GM23338 (cell line): ENCODE results near the gene NADK2.

Source experiments
- CREB1 ChIP-seq: fragments of 250-450 bp; sonication (Bioruptor Pico); IDR thresholded peaks from 2 replicates; pipeline ENCODE4 v1.5.0; 2020; ENCODE audit warnings: low read depth, mild to moderate bottlenecking, moderate library complexity
- CTCF ChIP-seq, 2 experiments: fragments of 200-600 bp in 1 of 2; sonication (generic) in 1 of 2; conservative IDR thresholded peaks; 2 replicates each; pipeline versions ENCODE4 v1.5.1 to v1.6.1; 2016 to 2017; ENCODE audit warnings: antibody characterized with exemption in 2 of 2, low read depth in 2 of 2, mild to moderate bottlenecking in 2 of 2, moderate library complexity in 1 of 2
- EZH2 ChIP-seq: fragments of 200-600 bp; sonication (generic); IDR thresholded peaks from one replicate; pipeline ENCODE4 v1.8.0; 2017; ENCODE audit warnings: antibody characterized with exemption, mild to moderate bottlenecking, low read depth; ENCODE audit not compliant: unreplicated experiment
- EZH2phosphoT487 ChIP-seq: fragments of 200-600 bp; sonication (generic); IDR thresholded peaks from one replicate; pipeline ENCODE4 v1.8.1; 2018; ENCODE audit warnings: antibody characterized with exemption; ENCODE audit not compliant: unreplicated experiment
- POLR2AphosphoS5 ChIP-seq: IDR thresholded peaks from 2 replicates; pipeline ENCODE4 v1.6.1; 2016; ENCODE audit warnings: antibody characterized with exemption, low read depth
- REST ChIP-seq: IDR thresholded peaks from one replicate; pipeline ENCODE4 v1.6.1; 2018; ENCODE audit warnings: antibody characterized with exemption; ENCODE audit not compliant: unreplicated experiment
- ZNF331 ChIP-seq: fragments of 250-450 bp; sonication (Bioruptor Pico); IDR thresholded peaks from 2 replicates; pipeline ENCODE4 v1.5.0; 2020; ENCODE audit warnings: low read depth, mild to moderate bottlenecking, moderate library complexity

- TF ChIP-seq CREB1 (CRISPR knock-in tag) (no peak), CTCF (conservative IDR thresholded peaks at IDR 0.05; ENCODE audit: low read depth in 2 of 2) (no peak), ZNF331 (CRISPR knock-in tag) (no peak), EZH2 (no peak), EZH2phosphoT487 (no peak), POLR2AphosphoS5 (no peak), REST (no peak)
Measured at GRCh38 chr5:36270175-36270574, 28.4 kb upstream of the NADK2 start.
